ENCODE results near the gene FANK1.
"Not testable (repeated sequence)": the region's sequence is repeated elsewhere in the genome, so short reads cannot be mapped to it uniquely, and the experiment has no call there.

Gene FANK1

GRCh38 chr10:125892402-125892801 is 4.0 kb upstream of the FANK1 start:
- not testable (repeated sequence) for DNase-seq

GRCh38 chr10:125894176-125894575 is 2.2 kb upstream of the FANK1 start:
- DNase-seq = not testable (repeated sequence)

GRCh38 chr10:125895130-125896087 is 955 bp upstream of the FANK1 start:
- DNase-seq = peak; percentile 78

GRCh38 chr10:125897317-125897716 is 953 bp downstream of the FANK1 start:
- DNase-seq = not testable (repeated sequence)

- not testable (repeated sequence) for DNase-seq
These were observed 4.6 kb downstream of the FANK1 start for GRCh38 chr10:125900963-125901362.

GRCh38 chr10:125903135-125903640 is 6.8 kb downstream of the FANK1 start:
- not testable (repeated sequence) for DNase-seq

GRCh38 chr10:125905069-125905994 is 9.0 kb downstream of the FANK1 start:
- DNase-seq = not testable (repeated sequence)

GRCh38 chr10:125907598-125907997 is 11.2 kb downstream of the FANK1 start:
- DNase-seq = not testable (repeated sequence)

GRCh38 chr10:125908813-125909212 is 12.4 kb downstream of the FANK1 start:
- not testable (repeated sequence) for DNase-seq

GRCh38 chr10:125909491-125909890 is 13.1 kb downstream of the FANK1 start:
- not testable (repeated sequence) for DNase-seq

- no peak for DNase-seq
These were observed 14.8 kb downstream of the FANK1 start for GRCh38 chr10:125911145-125911544.

- DNase-seq = no peak
These were observed 15.6 kb downstream of the FANK1 start for GRCh38 chr10:125911990-125912389.

- not testable (repeated sequence) for DNase-seq
These were observed 16.9 kb downstream of the FANK1 start for GRCh38 chr10:125913277-125913676.

- DNase-seq = no peak
These were observed 20.6 kb downstream of the FANK1 start for GRCh38 chr10:125916977-125917376.

- not testable (repeated sequence) for DNase-seq
These were observed 21.5 kb downstream of the FANK1 start for GRCh38 chr10:125917704-125918361.

- not testable (repeated sequence) for DNase-seq
These were observed 25.4 kb downstream of the FANK1 start for GRCh38 chr10:125921643-125922306.

- no peak for DNase-seq
These were observed 29.0 kb downstream of the FANK1 start for GRCh38 chr10:125925262-125925834.

- DNase-seq = no peak
These were observed 29.9 kb downstream of the FANK1 start for GRCh38 chr10:125926247-125926646.

GRCh38 chr10:125927265-125927664 is 30.9 kb downstream of the FANK1 start:
- DNase-seq = not testable (repeated sequence)

- DNase-seq = no peak
These were observed 32.7 kb downstream of the FANK1 start for GRCh38 chr10:125928928-125929585.

GRCh38 chr10:125929618-125930017 is 33.3 kb downstream of the FANK1 start:
- DNase-seq = no peak

Measured in femur (tissue), 1 donor.